ENCODE measurements around the gene SND1. TPM values are rescaled to one million over a fixed set of nuclear protein-coding genes. Genes with fewer than 3 reads are reported as not detected.

SND1 gene
- total RNA-seq, 4 donors from 2014 or later, result 55.5 to 305 (median 80.1) TPM

- H3K4me3 ChIP-seq, result no peak overlapping the region
- no peak overlapping the region for H3K27ac ChIP-seq
- H3K4me1 ChIP-seq, result no peaks in the 10 kb centered on the region
- DNase-seq, result peak in 2 of 3 donors; percentile 73 to 82
- H3K36me3 ChIP-seq, result peaks cover 0 to 7% (median 0%) of the 10 kb centered on the region in 3 donors
- no peaks in the 10 kb centered on the region for H3K27me3 ChIP-seq
- TF ChIP-seq POLR2A (IDR thresholded peaks at IDR 0.05), result no peak
- TF ChIP-seq, protein P1, sequence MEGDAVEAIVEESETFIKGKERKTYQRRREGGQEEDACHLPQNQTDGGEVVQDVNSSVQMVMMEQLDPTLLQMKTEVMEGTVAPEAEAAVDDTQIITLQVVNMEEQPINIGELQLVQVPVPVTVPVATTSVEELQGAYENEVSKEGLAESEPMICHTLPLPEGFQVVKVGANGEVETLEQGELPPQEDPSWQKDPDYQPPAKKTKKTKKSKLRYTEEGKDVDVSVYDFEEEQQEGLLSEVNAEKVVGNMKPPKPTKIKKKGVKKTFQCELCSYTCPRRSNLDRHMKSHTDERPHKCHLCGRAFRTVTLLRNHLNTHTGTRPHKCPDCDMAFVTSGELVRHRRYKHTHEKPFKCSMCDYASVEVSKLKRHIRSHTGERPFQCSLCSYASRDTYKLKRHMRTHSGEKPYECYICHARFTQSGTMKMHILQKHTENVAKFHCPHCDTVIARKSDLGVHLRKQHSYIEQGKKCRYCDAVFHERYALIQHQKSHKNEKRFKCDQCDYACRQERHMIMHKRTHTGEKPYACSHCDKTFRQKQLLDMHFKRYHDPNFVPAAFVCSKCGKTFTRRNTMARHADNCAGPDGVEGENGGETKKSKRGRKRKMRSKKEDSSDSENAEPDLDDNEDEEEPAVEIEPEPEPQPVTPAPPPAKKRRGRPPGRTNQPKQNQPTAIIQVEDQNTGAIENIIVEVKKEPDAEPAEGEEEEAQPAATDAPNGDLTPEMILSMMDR (IDR thresholded peaks at IDR 0.05), result no peak
- H3K9me3 ChIP-seq, result no peaks in the 10 kb centered on the region
Measured at GRCh38 chr7:128076796-128077271, 424.8 kb downstream of the SND1 start.

DNA sequence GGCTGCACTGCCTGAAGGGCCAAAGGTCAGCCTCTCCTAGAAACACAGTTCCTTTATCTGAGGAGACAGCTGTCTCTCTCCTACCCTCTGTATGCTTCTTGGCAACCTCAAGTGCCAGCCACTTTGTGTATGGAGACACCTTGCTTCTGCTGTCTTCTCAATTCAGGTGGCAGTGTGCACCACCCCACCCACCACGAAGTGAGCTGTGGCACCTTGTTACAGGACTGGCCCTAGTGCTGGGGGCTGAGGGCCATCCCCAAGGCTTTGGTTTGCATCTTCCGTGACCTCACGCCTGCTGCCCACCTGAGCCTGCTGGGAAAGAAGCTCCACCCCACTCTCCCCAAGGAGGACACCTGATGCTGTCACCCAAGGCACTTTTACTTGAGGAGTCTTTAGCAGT is 426.3 kb downstream of the SND1 start:
- DNase-seq, result no peak
- no peaks in the 10 kb centered on the region for H3K9me3 ChIP-seq
- no peak overlapping the region for H3K4me3 ChIP-seq
- H3K4me1 ChIP-seq, result no peaks in the 10 kb centered on the region
- TF ChIP-seq, protein P1 (IDR thresholded peaks at IDR 0.05), result no peak
- TF ChIP-seq POLR2A (IDR thresholded peaks at IDR 0.05), result no peak
- no peak overlapping the region for H3K27ac ChIP-seq
- peaks cover 0 to 15% (median 0%) of the 10 kb centered on the region in 3 donors for H3K36me3 ChIP-seq
- H3K27me3 ChIP-seq, result no peaks in the 10 kb centered on the region

DNA sequence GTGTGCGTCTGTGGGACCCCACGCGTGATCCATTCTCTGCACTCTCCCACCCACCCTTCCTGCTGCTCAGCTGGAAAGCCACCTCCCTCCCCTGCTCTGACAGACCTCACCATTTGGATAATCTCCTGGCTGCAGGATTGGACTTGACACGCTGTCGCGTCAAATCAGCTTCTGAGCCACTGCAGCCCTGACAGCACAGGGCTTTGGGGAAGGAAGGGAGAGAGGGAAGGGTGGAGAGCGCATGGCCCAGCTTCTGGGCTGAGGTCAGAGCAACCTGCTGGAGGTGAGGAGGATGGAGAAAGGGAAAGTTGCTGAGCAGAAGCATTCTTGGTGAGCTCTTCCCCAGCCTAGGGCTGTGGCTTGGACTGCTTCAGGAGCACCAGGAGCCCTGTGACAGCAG is 428.2 kb downstream of the SND1 start:
- H3K27ac ChIP-seq, result no peak overlapping the region
- H3K4me1 ChIP-seq, result no peaks in the 10 kb centered on the region
- no peak overlapping the region for H3K4me3 ChIP-seq
- peaks cover 0 to 21% (median 0%) of the 10 kb centered on the region in 3 donors for H3K36me3 ChIP-seq
- no peak for DNase-seq
- no peak for TF ChIP-seq POLR2A (IDR thresholded peaks at IDR 0.05)
- TF ChIP-seq, protein P1 (IDR thresholded peaks at IDR 0.05), result no peak
- no peaks in the 10 kb centered on the region for H3K9me3 ChIP-seq
- no peaks in the 10 kb centered on the region for H3K27me3 ChIP-seq

GRCh38 chr7:128081351-128081750 is 429.4 kb downstream of the SND1 start:
- Histone ChIP-seq H3K4me1 (no peaks in the 10 kb centered on the region), H3K27me3 (no peaks in the 10 kb centered on the region), H3K4me3 (no peak overlapping the region), H3K9me3 (no peaks in the 10 kb centered on the region), H3K36me3 (peaks cover 0 to 31% (median 0%) of the 10 kb centered on the region in 3 donors), H3K27ac (no peak overlapping the region)
- TF ChIP-seq, protein P1 (IDR thresholded peaks at IDR 0.05), result no peak
- TF ChIP-seq POLR2A (IDR thresholded peaks at IDR 0.05), result no peak
- DNase-seq, result no peak

- no peak for DNase-seq
- H3K36me3 ChIP-seq, result peaks cover 0 to 34% (median 0%) of the 10 kb centered on the region in 3 donors
- TF ChIP-seq POLR2A (IDR thresholded peaks at IDR 0.05), result no peak
- TF ChIP-seq, protein P1 (IDR thresholded peaks at IDR 0.05), result no peak
Measured at GRCh38 chr7:128081808-128082207, 429.8 kb downstream of the SND1 start.

GRCh38 chr7:128082431-128082830 is 430.4 kb downstream of the SND1 start:
- Histone ChIP-seq H3K9me3 (no peaks in the 10 kb centered on the region), H3K27me3 (no peaks in the 10 kb centered on the region), H3K4me3 (no peak overlapping the region), H3K36me3 (peaks cover 0 to 38% (median 0%) of the 10 kb centered on the region in 3 donors), H3K27ac (no peak overlapping the region), H3K4me1 (no peaks in the 10 kb centered on the region)
- DNase-seq, result no peak
- TF ChIP-seq, protein P1 (IDR thresholded peaks at IDR 0.05), result no peak
- no peak for TF ChIP-seq POLR2A (IDR thresholded peaks at IDR 0.05)

More at GRCh38 chr7:128081808-128082207, 429.8 kb downstream of the SND1 start:
- H3K27me3 ChIP-seq, result no peaks in the 10 kb centered on the region
- no peak overlapping the region for H3K27ac ChIP-seq
- no peaks in the 10 kb centered on the region for H3K9me3 ChIP-seq
- no peak overlapping the region for H3K4me3 ChIP-seq
- H3K4me1 ChIP-seq, result no peaks in the 10 kb centered on the region
